Liver (tissue), 9 donors: ENCODE results near the gene KLHL30. TPM values are rescaled to one million over a fixed set of nuclear protein-coding genes. Genes with fewer than 3 reads are reported as not detected.

Source experiments
- DNase-seq: peaks from one replicate; pipeline ENCODE4 v3.0.0-alpha.2; 2017; ENCODE audit warnings: low spot score
- H3K27ac ChIP-seq, 2 donors: one replicate each; pipeline ENCODE4 v1.7.0; 2013; ENCODE audit warnings: inconsistent platforms in 2 of 2, low read length in 2 of 2, control low read depth in 1 of 2, low read depth in 1 of 2, mild to moderate bottlenecking in 1 of 2
- H3K27me3 ChIP-seq, 4 donors: one replicate each; pipeline versions ENCODE4 v1.6.1 to v1.7.0; 2013; ENCODE audit warnings: low read length in 3 of 4, inconsistent platforms in 1 of 4, mild to moderate bottlenecking in 1 of 4, moderate library complexity in 1 of 4; ENCODE audit not compliant: control insufficient read depth in 4 of 4, insufficient read depth in 4 of 4
- H3K36me3 ChIP-seq, 4 donors: one replicate each; pipeline versions ENCODE4 v1.6.1 to v1.7.0; 2013; ENCODE audit warnings: low read length in 3 of 4, mild to moderate bottlenecking in 3 of 4, low read depth in 1 of 4, moderate library complexity in 1 of 4; ENCODE audit not compliant: control insufficient read depth in 4 of 4, insufficient read depth in 3 of 4
- H3K4me1 ChIP-seq, 4 donors: one replicate each; pipeline versions ENCODE4 v1.6.1 to v1.7.0; 2013; ENCODE audit warnings: low read length in 3 of 4, mild to moderate bottlenecking in 3 of 4, moderate library complexity in 1 of 4; ENCODE audit not compliant: control insufficient read depth in 4 of 4, insufficient read depth in 4 of 4
- H3K4me3 ChIP-seq, 3 donors: one replicate each; pipeline versions ENCODE4 v1.6.1 to v1.7.0; 2013; ENCODE audit warnings: low read length in 3 of 3, control low read depth in 1 of 3, low read depth in 1 of 3, mild to moderate bottlenecking in 1 of 3
- H3K9ac ChIP-seq, 2 donors: one replicate each; pipeline ENCODE4 v1.7.0; 2013; ENCODE audit warnings: low read length in 2 of 2, mild to moderate bottlenecking in 2 of 2, moderate library complexity in 2 of 2, control low read depth in 1 of 2, low read depth in 1 of 2
- H3K9me3 ChIP-seq, 4 donors: one replicate each; pipeline versions ENCODE4 v1.6.1 to v1.7.0; 2013; ENCODE audit warnings: low read length in 3 of 4; ENCODE audit not compliant: control insufficient read depth in 4 of 4
- EGR1 ChIP-seq, 2 donors: IDR thresholded peaks; 2 replicates each; pipeline ENCODE4 v1.6.1; 2016 to 2018; ENCODE audit warnings: antibody characterized with exemption in 2 of 2, low read depth in 2 of 2
- FOXA1 ChIP-seq: IDR thresholded peaks from 2 replicates; pipeline ENCODE4 v1.6.1; 2016; ENCODE audit warnings: antibody characterized with exemption
- FOXA2 ChIP-seq: IDR thresholded peaks from 2 replicates; pipeline ENCODE4 v1.6.1; 2016; ENCODE audit warnings: antibody characterized with exemption
- GABPA ChIP-seq, 2 donors: IDR thresholded peaks in 1 of 2; conservative IDR thresholded peaks in 1 of 2; 2 replicates each; pipeline ENCODE4 v1.6.1; 2016; ENCODE audit warnings: antibody characterized with exemption in 2 of 2, mild to moderate bottlenecking in 1 of 2, moderate library complexity in 1 of 2
- HNF4A ChIP-seq, 2 donors: conservative IDR thresholded peaks; 2 replicates each; pipeline ENCODE4 v1.6.1; 2016; ENCODE audit warnings: antibody characterized with exemption in 2 of 2, mild to moderate bottlenecking in 2 of 2
- JUND ChIP-seq, 2 donors: IDR thresholded peaks; 2 replicates each; pipeline ENCODE4 v1.6.1; 2016; ENCODE audit warnings: antibody characterized with exemption in 2 of 2
- NR2F2 ChIP-seq: IDR thresholded peaks from 2 replicates; pipeline ENCODE4 v1.6.1; 2016; ENCODE audit warnings: antibody characterized with exemption
- RAD21 ChIP-seq, 2 donors: IDR thresholded peaks; 2 replicates each; pipeline ENCODE4 v1.6.1; 2016; ENCODE audit warnings: antibody characterized with exemption in 2 of 2, mild to moderate bottlenecking in 2 of 2
- SP1 ChIP-seq: IDR thresholded peaks from 2 replicates; pipeline ENCODE4 v1.6.1; 2018; ENCODE audit warnings: antibody characterized with exemption, mild to moderate bottlenecking
- TAF1 ChIP-seq: conservative IDR thresholded peaks from 2 replicates; pipeline ENCODE4 v1.6.1; 2016; ENCODE audit warnings: antibody characterized with exemption, mild to moderate bottlenecking
- YY1 ChIP-seq: IDR thresholded peaks from 2 replicates; pipeline ENCODE4 v1.6.1; 2016; ENCODE audit warnings: antibody characterized with exemption, mild to moderate bottlenecking
- WGBS: extraction: QIAGEN DNeasy Blood & Tissue Kit; methylation state at CpG from one replicate; pipeline ENCODE4 v1.1.7; 2013; 5-methylcytosine and 5-hydroxymethylcytosine counted together
- polyA plus RNA-seq, 2 donors: library from polyadenylated mRNA; stranded (reverse) in 1 of 2; unstranded in 1 of 2; fragments of 200-250 nt in 1 of 2; fragments of >200 nt in 1 of 2; fragmentation: Nextera tagmentation in 1 of 2; extraction: Ambion mirVana in 1 of 2; gene quantifications; one replicate each; pipeline versions ENCODE4 v1.2.1 to v1.2.3, GENCODE V29; 2013 to 2015
- total RNA-seq, 2 donors: library from RNA; depleted of rRNA; stranded (reverse); fragments of >200 nt; gene quantifications; one replicate each; pipeline ENCODE4 v1.2.3, GENCODE V29; 2014
- TF ChIP-seq, protein P1 (sequence below): IDR thresholded peaks from 2 replicates; pipeline ENCODE4 v1.6.1; 2016; ENCODE audit warnings: antibody characterized with exemption, mild to moderate bottlenecking
- TF ChIP-seq, protein P2 (sequence below): fragments of 150-350 bp; IDR thresholded peaks from 2 replicates; pipeline ENCODE4 v1.5.1; 2017; ENCODE audit warnings: improper control_type of control experiment, low read depth, low read length; ENCODE audit not compliant: missing input control
- TF ChIP-seq, protein P3 (sequence below): IDR thresholded peaks from 2 replicates; pipeline ENCODE4 v1.6.1; 2016; ENCODE audit warnings: antibody characterized with exemption
- TF ChIP-seq, protein P4 (sequence below): IDR thresholded peaks from 2 replicates; pipeline ENCODE4 v1.6.1; 2016; ENCODE audit warnings: antibody characterized with exemption
- donor health status: healthy.
- donor health status: healthy.
- donor health status: healthy.
- donor health status: healthy.
- donor health status: healthy.

KLHL30 gene
- total and polyA plus RNA-seq, 4 donors, result 0.05 to 0.08 TPM; not detected in 2

DNA sequence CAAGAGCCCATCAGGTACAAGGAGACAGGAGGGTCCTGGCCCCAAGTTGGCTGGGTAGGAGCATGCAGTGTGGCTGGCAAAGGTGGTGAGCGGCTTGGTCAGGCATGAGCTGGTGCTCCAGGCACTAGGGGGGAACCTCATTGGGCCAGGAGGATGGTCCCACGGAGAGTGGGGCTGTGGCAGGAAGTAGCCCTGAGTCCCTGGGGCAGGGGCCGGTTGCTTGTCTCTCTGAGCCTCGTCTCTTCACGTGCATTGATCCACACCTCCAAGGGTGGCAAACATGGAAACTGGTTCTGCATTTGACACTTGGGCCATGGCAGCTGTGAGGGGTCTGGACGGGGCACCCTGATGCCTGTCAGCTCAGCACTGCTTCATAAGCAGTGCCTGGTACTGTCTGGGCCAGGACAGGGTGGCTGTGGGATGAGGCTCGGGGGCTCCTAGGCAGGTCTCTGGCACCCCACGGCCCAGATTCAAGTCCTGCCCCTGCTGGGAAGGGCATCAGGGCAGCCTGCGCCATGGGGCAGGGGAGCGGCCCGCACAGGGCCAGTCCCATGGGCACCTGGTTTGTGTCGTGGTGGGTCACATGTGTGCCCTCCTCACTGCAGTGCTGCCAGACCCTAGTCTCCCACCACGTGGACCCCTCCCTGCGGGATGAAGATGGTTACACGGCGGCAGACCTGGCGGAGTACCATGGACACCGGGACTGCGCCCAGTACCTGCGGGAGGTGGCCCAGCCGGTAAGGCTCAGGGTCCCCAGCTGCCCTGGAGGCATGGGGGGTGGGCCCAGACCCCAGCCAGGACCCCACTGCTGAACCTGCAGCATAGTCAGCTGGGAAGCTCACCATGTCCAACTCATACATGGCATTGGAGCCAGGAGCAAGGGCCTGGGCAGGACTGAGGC lies 21.9 kb upstream of the KLHL30 start:
- Histone ChIP-seq H3K27ac (no peak overlapping the region), H3K27me3 (no peaks in the 10 kb centered on the region), H3K9me3 (no peaks in the 10 kb centered on the region), H3K9ac (no peak overlapping the region), H3K4me1 (peaks cover 0 to 3% (median 0%) of the 10 kb centered on the region in 4 donors), H3K4me3 (no peak overlapping the region), H3K36me3 (no peaks in the 10 kb centered on the region)
- DNase-seq, result no peak
- 90% methylated on average over 21 of the region's 21 CpGs for WGBS
- TF ChIP-seq SP1 (no peak), FOXA1 (no peak), FOXA2 (no peak), JUND (IDR thresholded peaks at IDR 0.05) (no peak), EGR1 (IDR thresholded peaks at IDR 0.05; ENCODE audit: low read depth in 2 of 2) (no peak), GABPA (IDR thresholded peaks at IDR 0.05 in 1 of 2, conservative IDR thresholded peaks at IDR 0.05 in 1 of 2) (no peak), RAD21 (IDR thresholded peaks at IDR 0.05) (no peak), TAF1 (no peak), HNF4A (conservative IDR thresholded peaks at IDR 0.05) (no peak), NR2F2 (no peak), YY1 (no peak)
- TF ChIP-seq, protein P1, sequence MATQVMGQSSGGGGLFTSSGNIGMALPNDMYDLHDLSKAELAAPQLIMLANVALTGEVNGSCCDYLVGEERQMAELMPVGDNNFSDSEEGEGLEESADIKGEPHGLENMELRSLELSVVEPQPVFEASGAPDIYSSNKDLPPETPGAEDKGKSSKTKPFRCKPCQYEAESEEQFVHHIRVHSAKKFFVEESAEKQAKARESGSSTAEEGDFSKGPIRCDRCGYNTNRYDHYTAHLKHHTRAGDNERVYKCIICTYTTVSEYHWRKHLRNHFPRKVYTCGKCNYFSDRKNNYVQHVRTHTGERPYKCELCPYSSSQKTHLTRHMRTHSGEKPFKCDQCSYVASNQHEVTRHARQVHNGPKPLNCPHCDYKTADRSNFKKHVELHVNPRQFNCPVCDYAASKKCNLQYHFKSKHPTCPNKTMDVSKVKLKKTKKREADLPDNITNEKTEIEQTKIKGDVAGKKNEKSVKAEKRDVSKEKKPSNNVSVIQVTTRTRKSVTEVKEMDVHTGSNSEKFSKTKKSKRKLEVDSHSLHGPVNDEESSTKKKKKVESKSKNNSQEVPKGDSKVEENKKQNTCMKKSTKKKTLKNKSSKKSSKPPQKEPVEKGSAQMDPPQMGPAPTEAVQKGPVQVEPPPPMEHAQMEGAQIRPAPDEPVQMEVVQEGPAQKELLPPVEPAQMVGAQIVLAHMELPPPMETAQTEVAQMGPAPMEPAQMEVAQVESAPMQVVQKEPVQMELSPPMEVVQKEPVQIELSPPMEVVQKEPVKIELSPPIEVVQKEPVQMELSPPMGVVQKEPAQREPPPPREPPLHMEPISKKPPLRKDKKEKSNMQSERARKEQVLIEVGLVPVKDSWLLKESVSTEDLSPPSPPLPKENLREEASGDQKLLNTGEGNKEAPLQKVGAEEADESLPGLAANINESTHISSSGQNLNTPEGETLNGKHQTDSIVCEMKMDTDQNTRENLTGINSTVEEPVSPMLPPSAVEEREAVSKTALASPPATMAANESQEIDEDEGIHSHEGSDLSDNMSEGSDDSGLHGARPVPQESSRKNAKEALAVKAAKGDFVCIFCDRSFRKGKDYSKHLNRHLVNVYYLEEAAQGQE, result no peak
- TF ChIP-seq, protein P2, sequence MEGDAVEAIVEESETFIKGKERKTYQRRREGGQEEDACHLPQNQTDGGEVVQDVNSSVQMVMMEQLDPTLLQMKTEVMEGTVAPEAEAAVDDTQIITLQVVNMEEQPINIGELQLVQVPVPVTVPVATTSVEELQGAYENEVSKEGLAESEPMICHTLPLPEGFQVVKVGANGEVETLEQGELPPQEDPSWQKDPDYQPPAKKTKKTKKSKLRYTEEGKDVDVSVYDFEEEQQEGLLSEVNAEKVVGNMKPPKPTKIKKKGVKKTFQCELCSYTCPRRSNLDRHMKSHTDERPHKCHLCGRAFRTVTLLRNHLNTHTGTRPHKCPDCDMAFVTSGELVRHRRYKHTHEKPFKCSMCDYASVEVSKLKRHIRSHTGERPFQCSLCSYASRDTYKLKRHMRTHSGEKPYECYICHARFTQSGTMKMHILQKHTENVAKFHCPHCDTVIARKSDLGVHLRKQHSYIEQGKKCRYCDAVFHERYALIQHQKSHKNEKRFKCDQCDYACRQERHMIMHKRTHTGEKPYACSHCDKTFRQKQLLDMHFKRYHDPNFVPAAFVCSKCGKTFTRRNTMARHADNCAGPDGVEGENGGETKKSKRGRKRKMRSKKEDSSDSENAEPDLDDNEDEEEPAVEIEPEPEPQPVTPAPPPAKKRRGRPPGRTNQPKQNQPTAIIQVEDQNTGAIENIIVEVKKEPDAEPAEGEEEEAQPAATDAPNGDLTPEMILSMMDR, result no peak
- TF ChIP-seq, protein P3, sequence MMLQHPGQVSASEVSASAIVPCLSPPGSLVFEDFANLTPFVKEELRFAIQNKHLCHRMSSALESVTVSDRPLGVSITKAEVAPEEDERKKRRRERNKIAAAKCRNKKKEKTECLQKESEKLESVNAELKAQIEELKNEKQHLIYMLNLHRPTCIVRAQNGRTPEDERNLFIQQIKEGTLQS, result no peak
- TF ChIP-seq, protein P4, sequence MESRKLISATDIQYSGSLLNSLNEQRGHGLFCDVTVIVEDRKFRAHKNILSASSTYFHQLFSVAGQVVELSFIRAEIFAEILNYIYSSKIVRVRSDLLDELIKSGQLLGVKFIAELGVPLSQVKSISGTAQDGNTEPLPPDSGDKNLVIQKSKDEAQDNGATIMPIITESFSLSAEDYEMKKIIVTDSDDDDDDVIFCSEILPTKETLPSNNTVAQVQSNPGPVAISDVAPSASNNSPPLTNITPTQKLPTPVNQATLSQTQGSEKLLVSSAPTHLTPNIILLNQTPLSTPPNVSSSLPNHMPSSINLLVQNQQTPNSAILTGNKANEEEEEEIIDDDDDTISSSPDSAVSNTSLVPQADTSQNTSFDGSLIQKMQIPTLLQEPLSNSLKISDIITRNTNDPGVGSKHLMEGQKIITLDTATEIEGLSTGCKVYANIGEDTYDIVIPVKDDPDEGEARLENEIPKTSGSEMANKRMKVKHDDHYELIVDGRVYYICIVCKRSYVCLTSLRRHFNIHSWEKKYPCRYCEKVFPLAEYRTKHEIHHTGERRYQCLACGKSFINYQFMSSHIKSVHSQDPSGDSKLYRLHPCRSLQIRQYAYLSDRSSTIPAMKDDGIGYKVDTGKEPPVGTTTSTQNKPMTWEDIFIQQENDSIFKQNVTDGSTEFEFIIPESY, result no peak
